ENCODE results near the gene KRTAP3-3.

DNA sequence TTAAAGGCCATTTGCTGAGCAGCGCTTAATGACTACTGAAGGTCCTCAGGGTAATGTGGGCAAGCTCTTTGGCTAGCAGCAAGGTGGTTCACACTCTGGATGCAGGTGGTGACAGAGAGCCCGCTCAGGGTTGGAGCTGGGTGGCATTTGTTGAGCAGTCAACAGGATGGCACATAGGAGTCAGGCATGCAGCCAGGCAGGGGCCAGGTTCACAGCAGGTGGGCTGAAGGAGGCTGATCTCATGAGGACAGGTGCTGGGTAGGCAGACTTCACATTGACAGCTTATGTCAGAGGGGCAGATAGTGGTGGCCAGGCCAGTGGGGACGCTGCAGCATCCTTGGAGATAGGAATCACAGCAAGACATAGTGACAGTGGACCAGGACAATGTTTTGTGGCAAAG, 10.4 kb upstream of the KRTAP3-3 start:
- TF ChIP-seq GATA3 (IDR thresholded peaks at IDR 0.05; ENCODE audit: low read depth, low read length) (no peak), GATA2 (IDR thresholded peaks at IDR 0.05; ENCODE audit: low read depth, low read length) (no peak)
